GM12878 (cell line): ENCODE data around the gene PTGFRN. TPM values are rescaled to one million over a fixed set of nuclear protein-coding genes. Genes with fewer than 3 reads are reported as not detected.
A peak's percentile ranks its signal among the peaks of the same experiment; 100 is the strongest.

Source experiments
- ATAC-seq: fragments of 200-7000 bp; cut with Tn5 transposase; 3 replicates; pipeline ENCODE4 v1.9.1; 2020; ENCODE audit warnings: mild to moderate bottlenecking, moderate library complexity
- BruUV-seq: library from RNA; stranded (reverse); fragments of 400-500 nt; replicated peaks from 2 replicates; lab custom pipeline; 2021; lab: Mats Ljungman, UMichigan
- CTCF ChIA-PET: fragments of 300-600 bp; sonication (Branson Sonifier 250); formaldehyde crosslinking; extraction: SDS; loops from one replicate; lab custom pipeline; 2021; ENCODE audit warnings: inconsistent platforms; lab: Yijun Ruan, JAX
- POLR2A ChIA-PET: fragments of 350-600 bp; formaldehyde crosslinking; extraction: SDS; loops from one replicate; lab custom pipeline; 2021; ENCODE audit warnings: inconsistent platforms; lab: Charles Lee
- RAD21 ChIA-PET: fragments of 300-600 bp; sonication (Branson Sonifier 250); formaldehyde crosslinking; loops from one replicate; lab custom pipeline; 2023; ENCODE audit warnings: antibody characterized with exemption; ENCODE audit not compliant: unreplicated experiment; lab: Charles Lee
- SMC1A ChIA-PET: fragments of 300-600 bp; sonication (Branson Sonifier 250); formaldehyde crosslinking; loops from one replicate; lab custom pipeline; 2023; ENCODE audit not compliant: unreplicated experiment, uncharacterized antibody; lab: Charles Lee
- DNase-seq: peaks from one replicate; pipeline ENCODE4 v3.0.0-alpha.2; 2011; ENCODE audit warnings: low read depth, low spot score
- FAIRE-seq: peaks from 3 replicates; lab custom pipeline; 2011; peaks lifted over from hg19 to GRCh38; lab: Jason Lieb, UNC
- H2AFZ ChIP-seq: 2 replicates; pipeline ENCODE4 v1.6.0; 2011; ENCODE audit warnings: low read depth, low read length, control low read depth; ENCODE audit not compliant: control insufficient read depth
- H3K27ac ChIP-seq: 2 replicates; pipeline ENCODE4 v1.5.1; 2011; ENCODE audit warnings: control low read depth; ENCODE audit not compliant: control insufficient read depth, insufficient read depth
- H3K27me3 ChIP-seq, 2 experiments: replicated peaks in 1 of 2; 2 replicates each; pipeline versions ENCODE4 v1.6.0 to v1.6.1; 2011; ENCODE audit warnings: low read length in 1 of 2; ENCODE audit not compliant: control insufficient read depth in 2 of 2, insufficient read depth in 2 of 2
- H3K36me3 ChIP-seq, 2 experiments: 2 replicates each; pipeline ENCODE4 v1.5.1; 2011; ENCODE audit warnings: low read length in 1 of 2; ENCODE audit not compliant: control insufficient read depth in 2 of 2, insufficient read depth in 2 of 2
- H3K4me1 ChIP-seq: 2 replicates; pipeline ENCODE4 v1.6.1; 2011; ENCODE audit warnings: mild to moderate bottlenecking, low read length, moderate library complexity, mixed read lengths; ENCODE audit not compliant: control insufficient read depth, insufficient read depth
- H3K4me2 ChIP-seq: 2 replicates; pipeline ENCODE4 v1.6.0; 2011; ENCODE audit warnings: control low read depth; ENCODE audit not compliant: control insufficient read depth, insufficient read depth
- H3K4me3 ChIP-seq: fragments of 200-600 bp; sonication (generic); 2 replicates; pipeline ENCODE4 v1.5.1; 2016
- H3K79me2 ChIP-seq: 2 replicates; pipeline ENCODE4 v1.6.0; 2011; ENCODE audit warnings: low read length; ENCODE audit not compliant: control insufficient read depth, insufficient read depth
- H3K9ac ChIP-seq: 2 replicates; pipeline ENCODE4 v1.8.0; 2011; ENCODE audit warnings: low read length, control low read depth, mixed read lengths; ENCODE audit not compliant: control insufficient read depth, insufficient read depth
- H3K9me3 ChIP-seq: replicated peaks from 3 replicates; pipeline ENCODE4 v1.5.1; 2011; ENCODE audit warnings: mild to moderate bottlenecking, low read length; ENCODE audit not compliant: control insufficient read depth, insufficient read depth
- H4K20me1 ChIP-seq: 2 replicates; pipeline ENCODE4 v1.6.0; 2011; ENCODE audit not compliant: control insufficient read depth, insufficient read depth
- BHLHE40 ChIP-seq, 2 experiments: fragments of 450-650 bp in 1 of 2; IDR thresholded peaks; 2 replicates each; pipeline ENCODE4 v1.6.1; 2011 to 2017; ENCODE audit warnings: low read depth in 2 of 2, borderline replicate concordance in 1 of 2, improper control_type of control experiment in 1 of 2, low read length in 1 of 2, mild to moderate bottlenecking in 1 of 2
- IRF4 ChIP-seq: IDR thresholded peaks from 2 replicates; pipeline ENCODE4 v1.6.1; 2011; ENCODE audit warnings: low read depth, low read length
- NFYA ChIP-seq: IDR thresholded peaks from 2 replicates; pipeline ENCODE4 v1.6.1; 2011; ENCODE audit warnings: low read depth, mild to moderate bottlenecking, low read length, improper control_type of control experiment, borderline replicate concordance
- ZNF207 ChIP-seq: fragments of 450-650 bp; IDR thresholded peaks from 2 replicates; pipeline ENCODE4 v1.6.1; 2014; ENCODE audit warnings: antibody characterized with exemption, mild to moderate bottlenecking, borderline replicate concordance
- ZNF592 ChIP-seq: fragments of 450-650 bp; IDR thresholded peaks from 2 replicates; pipeline ENCODE4 v1.6.1; 2017; ENCODE audit warnings: mild to moderate bottlenecking, moderate library complexity
- ZNF687 ChIP-seq: fragments of 450-650 bp; IDR thresholded peaks from 2 replicates; pipeline ENCODE4 v1.6.1; 2017; ENCODE audit warnings: mild to moderate bottlenecking, moderate library complexity
- WGBS: methylation state at CpG from one replicate; pipeline ENCODE4 v1.1.6; 2016; ENCODE audit warnings: low lambda C conversion rate; ENCODE audit not compliant: insufficient replicate concordance, insufficient coverage; ENCODE audit errors: missing lambda C conversion rate; 5-methylcytosine and 5-hydroxymethylcytosine counted together
- in situ Hi-C: fragments of 300-500 bp; cut with MboI; formaldehyde crosslinking; loops from 9 replicates; pipeline ENCODE4 v1.14.3; 2018; ENCODE audit warnings: mixed read lengths
- intact Hi-C: fragments of 100-400 bp; cut with micrococcal nuclease; formaldehyde crosslinking; loops from one replicate; pipeline ENCODE4 v1.14.2; 2022; ENCODE audit not compliant: unreplicated experiment
- polyA plus RNA-seq, 11 experiments: library from polyadenylated mRNA; depleted of rRNA in 4 of 11; unstranded in 6 of 11; stranded (reverse) in 5 of 11; fragments of >200 nt; fragmentation: Nextera tagmentation in 4 of 11; fragmentation: Illumina TruSeq in 1 of 11; extraction: Ambion mirVana in 4 of 11; extraction: Trizol in 1 of 11; gene quantifications; 1 replicate in 1 of 11; 2 replicates in 10 of 11; pipeline versions ENCODE4 v1.2.1 to v1.2.3, GENCODE V29; 2011 to 2016; ENCODE audit warnings: inconsistent platforms in 2 of 11, missing spikeins in 2 of 11, low read depth in 1 of 11
- total RNA-seq, 4 experiments: library from RNA; depleted of rRNA in 3 of 4; stranded (reverse); fragments of >200 nt in 3 of 4; fragmentation: Illumina TruSeq in 1 of 4; extraction: Trizol in 1 of 4; gene quantifications; 2 replicates each; pipeline versions ENCODE4 v1.2.1 to v1.2.3, GENCODE V29; 2013 to 2021

Gene PTGFRN
- total and polyA plus RNA-seq, 10 of the 15 experiments (the other 5 are each of a cell fraction or from before 2014, with no cell fraction given), result 2.7 to 8.3 (median 5.1) TPM

GRCh38 chr1:116987256-116987555 is 77.5 kb downstream of the PTGFRN start:
- ChIA-PET POLR2A (interaction anchor here (0.6 to 0.8 kb wide), 2 partner anchors 10 to 103 kb away, joined by 4 read pairs; no protein-coding TSS in a partner anchor), RAD21 (interaction anchor here (1.4 kb wide), 1 partner anchor 75 kb away, joined by 4 read pairs; no protein-coding TSS in a partner anchor), SMC1A (interaction anchor here (1.3 to 1.5 kb wide), 2 partner anchors 9 to 16 kb away, joined by 3 to 4 read pairs; no protein-coding TSS in a partner anchor), CTCF (interaction anchor here (1.1 to 1.4 kb wide), 2 partner anchors 52 to 262 kb away, joined by 3 to 4 read pairs; no protein-coding TSS in a partner anchor)
- TF ChIP-seq ZNF687 (peak; percentile 57), BHLHE40 (IDR thresholded peaks at IDR 0.05; ENCODE audit: borderline replicate concordance in 1 of 2, low read depth in 2 of 2, low read length in 1 of 2) (peak; percentile 40 to 42; a peak in 2 of 4 replicates), ZNF207 (no peak), IRF4 (no peak), ZNF592 (no peak), NFYA (no peak)
- Histone ChIP-seq H4K20me1 (no peaks in the 10 kb centered on the region), H3K4me2 (no peak overlapping the region), H3K4me1 (no peaks in the 10 kb centered on the region), H3K27me3 (peaks cover 0 to 3% of the 10 kb centered on the region in 2 experiments; a peak in 2 of 4 replicates), H3K27ac (no peak overlapping the region), H3K9ac (no peak overlapping the region), H3K9me3 (no peaks in the 10 kb centered on the region), H3K36me3 (no peaks in the 10 kb centered on the region), H2AFZ (no peak overlapping the region), H3K4me3 (no peak overlapping the region), H3K79me2 (no peaks in the 10 kb centered on the region)
- no peak for FAIRE-seq
- peak; percentile 58; the same call in 2 of the 3 replicates for ATAC-seq
- in situ Hi-C loops (no loop called here), intact Hi-C loops (no loop called here)
- no peak for DNase-seq
- WGBS, result 25% methylated on average over 11 of the region's 11 CpGs
- BruUV-seq, result no TSS peak
